Chondrocyte (in vitro differentiated cells): ENCODE measurements around the gene HUNK. TPM values are rescaled to one million over a fixed set of nuclear protein-coding genes. Genes with fewer than 3 reads are reported as not detected.

Experiments used
- DNase-seq: peaks from one replicate; pipeline ENCODE4 v3.0.0; 2021; ENCODE audit warnings: mixed read lengths, low spot score
- H3K27ac Mint-ChIP-seq: one replicate; pipeline ENCODE4 v1.8.0; 2021; ENCODE audit warnings: mild to moderate bottlenecking, moderate library complexity, mixed read lengths; ENCODE audit not compliant: unreplicated experiment
- H3K27me3 Mint-ChIP-seq: 2 replicates; pipeline ENCODE4 v1.8.0; 2021; ENCODE audit warnings: low read depth, mixed read lengths
- H3K36me3 Mint-ChIP-seq: 2 replicates; pipeline ENCODE4 v1.8.0; 2021; ENCODE audit warnings: low read depth, mixed read lengths
- H3K4me1 Mint-ChIP-seq: 2 replicates; pipeline ENCODE4 v1.8.0; 2021; ENCODE audit warnings: low read depth, mild to moderate bottlenecking, mixed read lengths
- H3K4me3 Mint-ChIP-seq: one replicate; pipeline ENCODE4 v1.8.0; 2021; ENCODE audit warnings: mild to moderate bottlenecking, moderate library complexity, mixed read lengths; ENCODE audit not compliant: unreplicated experiment
- H3K9me3 Mint-ChIP-seq: 2 replicates; pipeline ENCODE4 v1.8.0; 2021; ENCODE audit warnings: low read depth, mixed read lengths
- CTCF ChIP-seq: fragments of 200-600 bp; sonication (generic); IDR thresholded peaks from 2 replicates; pipeline ENCODE4 v1.5.0; 2021; ENCODE audit warnings: antibody characterized with exemption, mild to moderate bottlenecking, moderate library complexity
- total RNA-seq: library from RNA; stranded (reverse); gene quantifications from 3 replicates; pipeline ENCODE4 v1.2.1, GENCODE V29; 2021

The HUNK gene
- total RNA-seq, 1 donor from 2014 or later: 1.6 TPM

DNA sequence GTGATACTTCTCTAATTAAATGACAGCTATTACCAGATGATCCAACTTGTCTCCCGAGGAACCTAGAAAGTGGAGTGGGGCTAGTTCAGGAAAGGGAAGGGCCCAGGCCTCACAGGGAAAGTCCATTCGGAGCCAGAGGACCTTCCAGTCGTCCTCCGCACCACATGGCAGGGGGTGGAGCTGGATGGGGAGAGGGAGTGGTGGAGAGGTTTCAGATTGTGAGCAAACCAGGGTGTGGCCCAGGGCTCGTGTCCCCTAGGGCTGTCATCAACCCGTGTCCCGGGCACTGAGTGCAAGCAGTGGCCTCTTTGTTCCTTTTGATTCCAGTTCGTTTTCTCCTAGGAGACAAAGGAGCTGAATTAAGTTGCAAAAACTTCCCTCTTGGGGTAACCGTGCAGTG lies 114.9 kb downstream of the HUNK start:
- Mint-ChIP-seq H3K9me3 (no peaks in the 10 kb centered on the region), H3K36me3 (peaks cover 3% of the 10 kb centered on the region), H3K4me3 (no peak overlapping the region), H3K27me3 (no peaks in the 10 kb centered on the region), H3K27ac (no peak overlapping the region), H3K4me1 (no peaks in the 10 kb centered on the region)
- no peak for DNase-seq
- no peak for TF ChIP-seq CTCF

GRCh38 chr21:31988492-31989290 lies 115.9 kb downstream of the HUNK start:
- Mint-ChIP-seq H3K36me3 (peaks cover 3% of the 10 kb centered on the region), H3K4me3 (no peak overlapping the region), H3K4me1 (no peaks in the 10 kb centered on the region), H3K9me3 (no peaks in the 10 kb centered on the region), H3K27me3 (no peaks in the 10 kb centered on the region), H3K27ac (no peak overlapping the region)
- no peak for DNase-seq
- TF ChIP-seq CTCF: no peak

GRCh38 chr21:31991356-31992331 lies 118.8 kb downstream of the HUNK start:
- no peaks in the 10 kb centered on the region for H3K27me3 Mint-ChIP-seq
- no peak overlapping the region for H3K27ac Mint-ChIP-seq
- H3K4me1 Mint-ChIP-seq: no peaks in the 10 kb centered on the region
- H3K36me3 Mint-ChIP-seq: no peaks in the 10 kb centered on the region
- H3K9me3 Mint-ChIP-seq: no peaks in the 10 kb centered on the region
- DNase-seq: no peak
- no peak overlapping the region for H3K4me3 Mint-ChIP-seq
- TF ChIP-seq CTCF: no peak

DNA sequence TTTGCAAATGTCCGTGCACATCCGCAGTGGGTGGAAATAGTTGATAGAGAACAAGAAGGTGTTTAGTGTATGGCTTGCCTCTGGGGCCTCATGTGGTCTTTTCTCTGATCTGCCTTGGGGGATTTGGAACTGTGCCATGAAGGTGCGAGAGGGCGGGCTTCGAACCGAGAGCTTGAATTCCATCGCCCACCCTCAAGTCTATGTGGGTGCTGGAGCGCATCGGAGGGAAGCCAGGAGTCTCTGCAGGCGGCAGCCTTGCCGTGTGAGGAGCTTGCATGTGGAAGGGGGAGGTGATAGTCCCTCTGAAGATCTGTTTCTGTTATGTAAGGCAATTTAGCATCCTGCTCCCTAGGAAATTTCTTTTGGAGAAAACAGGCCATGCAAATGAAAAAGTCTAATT lies 119.6 kb downstream of the HUNK start:
- Mint-ChIP-seq H3K9me3 (no peaks in the 10 kb centered on the region), H3K27me3 (no peaks in the 10 kb centered on the region), H3K27ac (no peak overlapping the region), H3K4me1 (no peaks in the 10 kb centered on the region), H3K36me3 (no peaks in the 10 kb centered on the region), H3K4me3 (no peak overlapping the region)
- no peak for DNase-seq
- no peak for TF ChIP-seq CTCF
